Activated CD8-positive, alpha-beta memory T cell treated with anti-CD3 and anti-CD28 coated beads for 48 hours (primary cell): Measurements from ENCODE around the gene MVP.
A peak's percentile ranks its signal among the peaks of the same experiment; 100 is the strongest.
"Not testable (repeated sequence)": the region's sequence is repeated elsewhere in the genome, so short reads cannot be mapped to it uniquely, and the experiment has no call there.

ENCODE experiments used
- DNase-seq, 3 experiments: peaks; one replicate each; pipeline ENCODE4 v3.0.0-alpha.2; 2020; ENCODE audit warnings: low read depth in 2 of 3, low spot score in 2 of 3

Gene MVP

DNA sequence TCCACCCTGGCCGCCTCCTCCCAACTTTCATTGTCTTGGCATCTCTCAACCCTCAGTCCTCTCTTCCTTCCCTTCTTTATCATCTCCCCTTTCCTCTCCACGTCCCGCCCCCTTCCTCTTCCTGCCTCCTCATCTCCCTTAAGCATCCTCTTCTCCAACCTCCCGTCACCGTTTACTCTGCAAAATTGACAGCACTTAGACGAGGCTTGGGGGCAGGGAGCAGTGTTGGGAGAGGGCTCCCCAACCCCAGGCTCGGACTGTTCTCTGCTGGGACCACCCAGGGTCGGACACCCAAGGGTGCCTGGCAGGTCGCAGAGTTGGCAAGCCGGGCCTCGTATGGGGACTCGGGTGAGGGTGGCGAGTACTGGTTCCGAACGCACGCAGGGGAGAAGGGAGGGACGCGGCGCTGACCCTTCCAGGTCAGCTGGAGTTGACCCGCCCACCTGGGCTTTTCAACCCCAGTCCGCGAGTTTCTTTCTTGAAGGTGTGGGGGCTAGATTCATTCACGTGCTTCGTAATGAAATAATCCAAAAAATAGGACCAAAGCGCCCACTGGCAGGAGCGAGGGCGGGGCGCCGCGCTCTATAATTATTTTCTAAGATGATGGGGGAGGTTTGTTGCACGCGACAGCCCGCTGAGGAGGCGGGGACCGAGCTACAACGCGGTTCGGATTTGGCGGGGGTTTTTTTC is 5.1 kb upstream of the MVP start:
- DNase-seq = no peak

DNA sequence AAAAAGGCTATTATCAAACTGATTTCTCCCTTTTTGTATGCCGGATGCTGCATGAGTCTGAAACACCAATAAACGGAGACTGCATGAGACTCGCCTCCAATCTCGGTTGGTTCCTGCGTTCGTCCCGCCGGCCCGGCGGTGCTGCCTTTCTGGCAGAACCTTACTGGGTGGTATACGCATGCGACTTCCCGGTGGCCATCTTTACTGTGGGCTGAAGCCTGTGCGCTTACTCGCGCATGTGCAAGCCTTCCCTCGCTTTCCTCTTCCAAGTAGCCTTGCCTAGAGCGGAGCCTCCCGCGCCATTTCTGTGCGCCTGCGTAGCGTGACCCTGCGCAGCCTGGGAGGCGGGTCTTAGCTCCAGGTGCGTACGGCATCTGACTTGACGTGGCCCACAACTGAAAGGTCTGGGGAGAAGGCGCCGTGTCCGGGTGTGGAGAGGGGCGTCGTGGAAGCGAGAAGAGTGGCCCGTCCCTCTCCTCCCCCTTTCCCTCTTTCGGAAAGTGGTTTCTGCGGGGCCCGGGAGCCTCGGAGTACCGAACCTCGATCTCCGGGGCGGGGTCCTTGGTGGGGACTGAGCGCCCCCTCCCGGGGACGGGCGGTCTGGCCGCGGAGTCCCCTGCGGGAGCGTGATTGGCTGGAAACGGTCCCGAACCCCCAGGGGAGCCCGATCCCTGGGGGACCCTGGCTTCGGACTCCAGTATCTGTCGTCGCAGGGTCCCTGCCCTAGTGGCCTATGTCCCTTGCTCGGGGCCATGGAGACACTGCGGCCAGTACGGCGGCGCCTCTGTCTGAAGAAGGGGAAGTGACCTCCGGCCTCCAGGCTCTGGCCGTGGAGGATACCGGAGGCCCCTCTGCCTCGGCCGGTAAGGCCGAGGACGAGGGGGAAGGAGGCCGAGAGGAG is 4.2 kb upstream of the MVP start, which contains the start of gene PAGR1:
TSS of gene PAGR1 (plus strand) at position 360 of the 901 bp plus-strand sequence. CDS start at position 734, 374 bp downstream.
- DNase-seq = peak; percentile 92 to 96 (median 96)

DNA sequence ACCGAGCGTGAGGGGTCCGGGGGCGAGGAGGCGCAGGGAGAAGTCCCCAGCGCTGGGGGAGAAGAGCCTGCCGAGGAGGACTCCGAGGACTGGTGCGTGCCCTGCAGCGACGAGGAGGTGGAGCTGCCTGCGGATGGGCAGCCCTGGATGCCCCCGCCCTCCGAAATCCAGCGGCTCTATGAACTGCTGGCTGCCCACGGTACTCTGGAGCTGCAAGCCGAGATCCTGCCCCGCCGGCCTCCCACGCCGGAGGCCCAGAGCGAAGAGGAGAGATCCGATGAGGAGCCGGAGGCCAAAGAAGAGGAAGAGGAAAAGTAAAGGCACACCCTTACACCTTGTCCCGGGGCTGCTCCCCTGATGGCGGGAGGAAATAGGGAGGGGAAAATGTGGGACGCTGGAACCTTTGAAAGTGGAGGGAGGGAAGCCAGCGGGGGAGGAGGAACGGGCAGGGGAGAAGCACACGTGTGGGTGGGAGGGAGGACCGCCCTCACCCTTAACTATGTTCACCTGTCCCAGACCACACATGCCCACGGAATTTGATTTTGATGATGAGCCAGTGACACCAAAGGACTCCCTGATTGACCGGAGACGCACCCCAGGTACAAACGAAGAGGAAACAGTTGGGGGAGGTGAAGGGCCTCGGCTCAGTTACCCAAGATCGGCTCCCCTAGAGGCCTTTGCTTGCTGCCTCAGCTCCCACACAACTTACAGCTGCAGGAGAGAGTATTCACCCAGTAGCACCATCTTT is 3.4 kb upstream of the MVP start:
- DNase-seq = no peak

DNA sequence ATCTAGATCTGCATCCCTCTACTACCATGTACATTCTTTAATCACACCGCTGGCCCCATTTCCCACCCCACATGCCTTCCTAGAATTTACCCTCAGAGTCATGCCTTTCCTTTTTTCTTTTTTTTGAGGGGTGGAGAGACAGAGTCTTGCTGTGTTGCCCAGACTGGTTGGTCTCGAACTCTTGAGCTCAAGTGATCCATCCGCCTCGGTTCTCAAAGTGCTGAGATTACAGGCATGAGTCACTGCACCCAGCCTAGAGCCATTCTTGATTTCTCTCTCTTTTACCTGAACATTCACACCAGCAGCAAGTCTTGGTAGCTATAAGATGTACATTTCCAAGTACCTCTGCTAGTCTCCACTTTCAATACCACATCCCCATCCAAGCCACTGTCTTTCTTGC is 2.2 kb upstream of the MVP start:
- DNase-seq = no peak

DNA sequence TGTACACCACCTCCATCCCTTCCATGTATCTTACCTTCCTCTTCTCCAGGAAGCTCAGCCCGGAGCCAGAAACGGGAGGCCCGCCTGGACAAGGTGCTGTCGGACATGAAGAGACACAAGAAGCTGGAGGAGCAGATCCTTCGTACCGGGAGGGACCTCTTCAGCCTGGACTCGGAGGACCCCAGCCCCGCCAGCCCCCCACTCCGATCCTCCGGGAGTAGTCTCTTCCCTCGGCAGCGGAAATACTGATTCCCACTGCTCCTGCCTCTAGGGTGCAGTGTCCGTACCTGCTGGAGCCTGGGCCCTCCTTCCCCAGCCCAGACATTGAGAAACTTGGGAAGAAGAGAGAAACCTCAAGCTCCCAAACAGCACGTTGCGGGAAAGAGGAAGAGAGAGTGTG is 756 bp upstream of the MVP start:
- DNase-seq = no peak

DNA sequence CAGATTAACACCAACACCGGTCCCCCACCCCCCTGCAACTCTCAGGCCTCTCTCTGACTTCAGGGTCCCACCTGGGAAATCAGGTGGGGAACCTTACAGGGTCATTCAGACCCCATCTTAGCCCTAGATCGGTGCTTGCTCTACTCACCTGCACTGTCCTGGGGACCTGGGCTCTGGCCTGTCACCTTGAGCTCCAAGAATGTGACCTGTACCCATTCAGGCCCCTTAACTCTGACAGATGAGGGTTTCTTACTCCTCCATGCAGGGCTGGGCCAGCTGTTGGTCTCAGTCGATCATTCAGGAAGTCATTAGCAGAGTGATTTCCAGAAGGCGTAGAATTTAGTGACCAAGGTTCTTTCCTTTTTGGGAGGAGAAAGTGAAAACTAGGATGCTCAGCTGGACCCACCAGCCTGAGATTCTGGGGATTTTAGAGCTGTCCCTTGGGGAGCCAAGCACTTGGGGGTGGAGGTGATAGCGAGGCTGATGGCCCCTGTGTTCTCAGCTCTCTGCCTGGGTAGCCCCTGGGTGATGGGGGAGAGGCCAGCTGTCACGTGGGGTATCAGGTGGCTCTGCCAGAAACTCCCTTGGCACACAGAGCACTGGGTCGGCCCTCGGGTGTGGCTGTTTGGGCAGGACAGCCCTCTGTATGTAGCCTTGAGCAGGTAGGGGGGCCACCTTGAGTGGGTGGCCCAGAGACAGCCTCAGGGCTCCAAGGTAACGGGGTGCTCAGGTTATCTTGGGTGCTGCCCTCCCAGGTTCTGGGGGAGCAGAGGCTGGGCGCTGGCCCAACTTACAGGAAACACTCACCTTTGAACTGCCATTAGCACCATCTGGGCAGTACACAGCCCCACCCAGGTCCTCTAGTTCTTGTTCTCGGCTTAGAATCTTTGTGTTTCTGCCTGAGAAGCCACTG is 724 bp downstream of the MVP start:
- no peak for DNase-seq

DNA sequence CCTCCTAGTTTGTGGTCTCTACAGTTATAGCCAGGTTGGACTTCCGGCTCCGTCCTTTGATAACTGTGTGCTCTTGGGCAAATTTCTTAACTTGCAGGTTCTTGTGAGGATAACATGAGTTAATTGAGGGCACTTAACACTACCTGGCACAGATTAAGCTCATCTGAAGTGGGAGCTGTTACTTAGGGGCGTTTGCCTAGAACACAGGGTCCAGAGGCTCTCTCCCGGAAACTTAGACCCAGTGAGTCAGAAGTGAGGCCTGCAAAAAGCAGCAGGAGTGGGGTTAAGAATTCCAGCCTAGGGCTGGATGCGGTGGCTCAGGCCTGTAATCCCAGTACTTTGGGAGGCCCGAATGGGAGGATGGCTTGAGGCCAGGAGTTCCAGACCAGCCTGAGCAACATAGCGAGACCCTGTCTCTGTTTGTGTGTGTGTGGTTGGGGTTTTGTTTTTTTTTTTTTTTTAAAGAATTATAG is 1.4 kb downstream of the MVP start:
- no peak for DNase-seq

DNA sequence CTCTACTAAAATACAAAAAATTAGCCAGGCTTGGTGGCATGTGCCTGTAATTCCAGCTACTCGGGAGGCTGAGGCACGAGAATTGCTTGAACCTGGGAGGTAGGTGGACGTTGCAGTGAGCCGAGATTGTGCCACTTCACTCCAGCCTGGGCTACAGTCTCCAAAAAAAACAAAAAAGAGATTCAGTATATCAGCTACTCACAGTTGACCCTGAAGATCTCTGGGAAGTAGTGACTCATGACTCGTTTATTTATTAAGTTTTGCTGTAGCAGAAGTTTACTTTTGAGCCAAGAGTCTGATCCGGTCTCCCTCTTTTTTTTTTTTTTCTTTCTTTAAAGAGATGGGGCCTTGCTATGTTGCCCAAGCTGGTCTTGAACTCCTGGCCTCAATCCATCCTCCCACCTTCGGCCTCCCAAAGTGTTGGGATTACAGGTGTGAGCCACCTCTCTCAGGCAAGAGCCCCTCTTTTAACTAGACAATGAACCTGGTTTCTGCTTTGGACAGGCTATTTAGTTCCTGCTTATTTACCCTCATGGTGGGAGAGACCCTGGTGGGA is 4.4 kb downstream of the MVP start:
- no peak for DNase-seq

DNA sequence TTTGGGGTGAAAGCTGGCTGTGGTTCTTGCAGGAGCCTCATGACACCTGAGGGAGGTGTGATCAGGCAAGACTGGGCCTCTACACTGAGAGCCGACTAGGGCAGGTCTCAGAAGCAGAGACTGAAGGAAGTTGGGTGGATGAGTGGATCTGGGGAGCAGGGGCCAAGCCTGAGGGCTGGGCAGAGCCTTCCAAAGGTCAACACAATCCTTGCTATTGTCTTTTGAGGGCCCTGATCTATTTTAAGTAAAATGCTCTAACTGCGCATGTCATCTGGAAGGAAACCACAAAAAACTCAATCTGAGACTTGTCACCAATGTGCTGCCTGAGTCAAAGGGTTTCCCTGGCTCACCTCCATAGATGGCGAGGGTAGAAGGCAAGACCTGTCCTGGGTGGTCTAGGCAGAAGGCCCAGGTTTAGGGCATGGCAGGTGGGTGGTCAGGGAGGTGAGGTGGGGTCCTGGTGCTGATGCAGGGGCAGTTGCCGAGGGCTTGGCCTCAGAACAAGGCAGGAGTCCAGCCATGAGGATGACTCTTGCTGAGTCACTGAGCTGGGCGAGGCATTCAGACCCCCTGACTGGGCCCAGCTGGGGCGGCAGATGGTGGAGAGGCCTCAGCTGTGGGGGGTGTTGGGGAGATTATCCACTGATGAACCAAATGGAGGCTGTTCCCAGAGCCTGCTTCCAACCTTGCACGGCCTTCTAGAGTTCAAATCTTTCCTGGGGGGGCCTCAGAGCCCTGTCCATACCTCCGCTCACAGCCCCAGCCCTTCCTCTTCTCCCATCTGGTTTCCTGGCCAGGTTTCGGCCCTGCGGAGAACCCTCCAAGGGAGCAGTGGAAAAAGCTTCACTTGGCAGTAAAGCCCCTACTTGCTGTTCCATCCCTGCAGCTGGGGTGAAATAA is 5.1 kb downstream of the MVP start:
- DNase-seq = no peak

DNA sequence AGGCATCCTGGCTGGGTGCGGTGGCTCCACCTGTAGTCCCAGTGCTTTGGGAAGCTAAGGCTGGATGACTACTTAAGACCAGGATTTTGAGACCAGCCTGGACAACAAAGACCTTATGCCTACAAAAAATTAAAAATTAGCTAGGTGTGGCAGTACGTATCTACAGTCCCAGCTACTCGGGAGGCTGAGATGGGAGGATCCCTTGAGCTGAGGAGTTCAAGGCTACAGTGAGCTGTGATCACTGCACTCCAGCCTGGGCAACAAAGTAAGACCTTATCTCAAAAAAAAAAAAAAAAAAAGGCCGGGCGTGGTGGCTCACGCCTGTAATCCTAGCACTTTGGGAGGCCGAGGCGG is 6.1 kb downstream of the MVP start:
- no peak for DNase-seq

DNA sequence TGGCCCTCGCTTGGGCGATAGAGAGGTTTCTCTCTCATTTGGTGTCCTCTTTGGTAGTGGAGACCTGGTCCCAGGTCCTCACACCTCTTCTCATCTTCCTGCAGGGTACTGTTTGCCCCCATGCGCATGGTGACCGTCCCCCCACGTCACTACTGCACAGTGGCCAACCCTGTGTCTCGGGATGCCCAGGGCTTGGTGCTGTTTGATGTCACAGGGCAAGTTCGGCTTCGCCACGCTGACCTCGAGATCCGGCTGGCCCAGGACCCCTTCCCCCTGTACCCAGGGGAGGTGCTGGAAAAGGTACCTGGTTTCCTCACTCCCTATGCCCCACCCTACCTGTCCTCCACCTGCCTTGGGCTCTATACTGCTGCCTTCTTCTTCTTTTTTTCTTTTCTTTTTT is 10.5 kb downstream of the MVP start:
- DNase-seq = no peak

DNA sequence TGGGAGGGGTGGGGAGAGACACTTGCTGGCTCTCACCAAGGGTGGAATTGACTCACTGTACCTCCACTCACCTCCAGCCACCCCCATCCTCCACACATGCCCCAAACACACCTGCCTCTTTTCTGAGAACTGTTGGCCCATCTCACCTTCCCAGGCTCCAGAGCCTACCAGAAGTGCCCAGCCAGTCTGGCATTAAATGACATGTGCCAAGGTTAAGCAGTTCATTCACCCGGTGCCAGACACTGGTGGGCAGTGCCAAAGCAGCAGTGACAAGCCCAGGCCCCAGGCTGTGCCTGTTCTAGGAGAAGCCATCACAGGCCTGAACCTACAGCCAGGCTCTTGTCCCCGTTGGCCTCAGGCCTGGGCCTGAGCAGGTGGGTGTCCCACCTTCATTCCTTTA is 11.2 kb downstream of the MVP start:
- no peak for DNase-seq

DNA sequence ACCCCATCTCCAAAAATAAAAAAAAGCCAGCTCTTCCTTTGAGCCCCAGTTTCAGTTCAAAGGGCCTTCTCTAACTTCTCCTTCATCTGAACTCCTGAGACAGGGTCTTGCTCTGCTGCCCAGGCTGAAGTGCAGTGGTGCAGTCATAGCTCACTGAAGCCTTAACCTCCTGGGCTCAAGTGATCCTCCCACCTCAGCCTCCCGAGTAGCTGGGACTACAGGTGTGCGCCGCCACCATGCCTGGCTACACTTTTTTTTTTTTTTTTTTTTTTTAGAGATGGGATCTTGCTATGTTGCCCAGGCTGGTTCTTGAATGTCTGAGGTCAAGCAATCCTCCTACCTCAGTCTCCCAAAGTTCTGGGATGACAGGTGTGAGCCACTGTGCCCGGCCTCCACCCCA is 13.0 kb downstream of the MVP start:
- DNase-seq = not testable (repeated sequence)

DNA sequence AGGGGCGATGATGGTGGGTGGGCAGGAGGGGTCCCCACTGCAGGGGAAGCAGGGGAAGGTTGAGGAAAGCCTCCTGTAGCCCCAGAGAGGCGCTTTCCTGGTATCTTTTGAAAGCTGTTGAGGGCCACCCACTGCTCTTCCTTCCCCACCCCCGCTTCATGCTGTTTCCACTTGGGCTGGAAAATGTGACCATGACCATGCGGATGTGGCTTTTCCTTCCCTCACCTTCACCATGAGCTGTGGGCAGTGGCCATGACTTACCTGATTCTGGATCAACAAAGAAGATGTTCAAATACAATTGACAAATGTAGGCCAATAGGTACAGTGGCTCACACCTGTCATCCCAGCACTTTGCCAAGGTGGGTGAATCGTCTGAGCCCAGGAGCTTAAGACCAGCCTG is 13.8 kb downstream of the MVP start:
- DNase-seq = no peak

DNA sequence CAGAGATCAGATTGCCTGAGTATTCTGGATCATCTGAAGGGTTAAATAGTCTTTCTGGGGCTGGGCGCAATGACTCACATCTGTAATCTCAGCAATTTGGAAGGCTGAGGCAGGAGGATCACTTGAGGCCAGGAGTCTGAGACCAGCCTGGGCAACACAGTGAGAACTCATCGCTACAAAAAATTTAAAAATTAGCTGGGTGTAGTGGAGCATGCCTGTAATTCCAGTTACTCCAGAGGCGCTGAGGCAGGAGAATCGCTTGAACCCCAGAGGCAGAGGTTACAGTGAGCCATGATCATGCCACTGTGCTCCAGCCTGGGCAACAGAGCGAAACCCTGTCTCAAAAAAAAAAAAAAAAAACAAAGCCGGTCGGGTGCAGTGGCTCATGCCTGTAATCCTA is 15.7 kb downstream of the MVP start:
- no peak for DNase-seq

DNA sequence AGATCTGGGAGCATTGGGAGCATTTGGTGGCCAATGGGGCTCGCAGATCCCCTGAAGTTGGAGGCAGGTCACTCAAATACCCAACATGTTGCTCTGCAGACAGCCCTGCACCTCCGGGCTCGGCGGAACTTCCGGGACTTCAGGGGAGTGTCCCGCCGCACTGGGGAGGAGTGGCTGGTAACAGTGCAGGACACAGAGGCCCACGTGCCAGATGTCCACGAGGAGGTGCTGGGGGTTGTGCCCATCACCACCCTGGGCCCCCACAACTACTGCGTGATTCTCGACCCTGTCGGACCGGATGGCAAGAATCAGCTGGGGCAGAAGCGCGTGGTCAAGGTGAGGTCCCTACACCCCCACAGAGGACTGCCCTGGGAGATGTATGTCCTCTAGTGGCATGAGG is 16.4 kb downstream of the MVP start:
- DNase-seq = no peak

DNA sequence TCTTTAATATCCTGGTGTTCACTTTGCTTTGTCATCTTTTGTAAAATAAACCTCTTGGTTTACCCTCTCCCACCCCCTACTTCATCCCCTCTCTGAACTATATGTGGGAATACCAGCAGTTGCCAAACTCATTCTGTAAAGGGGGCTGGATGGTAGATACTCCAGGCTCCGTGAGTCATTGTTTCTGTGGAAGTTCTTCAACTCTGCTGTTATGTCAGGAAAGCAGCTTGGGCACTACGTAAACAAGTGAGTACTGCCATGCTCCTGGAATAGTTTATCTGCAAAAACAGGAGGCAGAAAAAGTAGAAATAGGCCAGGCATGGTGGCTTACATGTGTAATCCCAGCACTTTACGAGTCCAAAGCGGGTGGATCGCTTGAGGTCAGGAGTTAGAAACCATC is 17.6 kb downstream of the MVP start:
- DNase-seq = no peak

DNA sequence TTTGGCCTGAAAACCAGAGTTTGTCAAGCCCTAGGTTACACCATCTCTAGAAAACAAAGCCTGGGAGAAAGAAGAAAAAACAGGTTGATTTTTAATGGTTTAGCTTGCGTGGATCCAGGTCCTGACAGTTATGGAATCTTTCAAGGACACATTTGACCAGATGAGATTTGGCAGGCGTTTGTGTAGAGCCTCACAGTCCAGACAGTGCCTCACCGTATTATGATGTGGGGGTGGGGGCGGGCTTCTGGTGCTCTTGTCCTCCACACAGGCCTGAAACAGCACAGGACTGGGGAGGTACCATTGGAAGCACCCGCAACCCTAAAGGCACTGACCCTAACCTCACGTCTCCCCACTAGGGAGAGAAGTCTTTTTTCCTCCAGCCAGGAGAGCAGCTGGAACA is 19.6 kb downstream of the MVP start:
- no peak for DNase-seq

DNA sequence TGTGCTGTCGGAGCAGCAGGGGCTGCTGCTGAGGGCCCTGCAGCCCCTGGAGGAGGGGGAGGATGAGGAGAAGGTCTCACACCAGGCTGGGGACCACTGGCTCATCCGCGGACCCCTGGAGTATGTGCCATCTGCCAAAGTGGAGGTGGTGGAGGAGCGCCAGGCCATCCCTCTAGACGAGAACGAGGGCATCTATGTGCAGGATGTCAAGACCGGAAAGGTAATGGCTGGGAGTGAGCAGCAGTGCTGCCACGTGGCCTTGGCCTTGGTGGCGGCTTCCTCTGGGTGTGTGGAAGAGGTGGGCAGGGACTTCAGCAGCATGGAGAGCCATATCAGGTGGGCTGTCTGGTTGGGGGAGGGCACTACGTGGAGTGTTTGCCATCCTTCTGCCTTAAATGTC is 20.0 kb downstream of the MVP start:
- DNase-seq = no peak
